K562 (cell line): ENCODE measurements around the gene PI4KA.

ENCODE experiments used
- SREBF2 ChIP-seq: sonication (generic); formaldehyde crosslinking; IDR thresholded peaks from 2 replicates; pipeline ENCODE4 v1.4.0; 2020; ENCODE audit warnings: mild to moderate bottlenecking, missing genetic modification reagents
- YY1 ChIP-seq, 3 experiments: IDR thresholded peaks; 2 replicates each; pipeline ENCODE4 v1.6.1; 2011; ENCODE audit warnings: low read length in 2 of 3, mild to moderate bottlenecking in 2 of 3, moderate library complexity in 2 of 3, borderline replicate concordance in 1 of 3, control low read depth in 1 of 3, low read depth in 1 of 3; ENCODE audit not compliant: insufficient read depth in 3 of 3, insufficient replicate concordance in 2 of 3, control insufficient read depth in 1 of 3, insufficient read length in 1 of 3; ENCODE audit errors: extremely low read depth in 1 of 3

- no peak for TF ChIP-seq YY1 (IDR thresholded peaks at IDR 0.05; ENCODE audit: borderline replicate concordance in 1 of 3, control insufficient read depth in 1 of 3, extremely low read depth in 1 of 3, insufficient read depth in 3 of 3, insufficient read length in 1 of 3, insufficient replicate concordance in 2 of 3, low read depth in 1 of 3, low read length in 2 of 3)
- TF ChIP-seq SREBF2 (CRISPR knock-in tag): no peak
Observed at GRCh38 chr22:20890975-20891374, 32.4 kb upstream of the PI4KA start.
